Panc1 (cell line): Measurements from ENCODE around the gene TBC1D22A.

Source experiments
- CTCF ChIP-seq: fragments of 450-650 bp; IDR thresholded peaks from 2 replicates; pipeline ENCODE4 v1.5.1; 2017; ENCODE audit warnings: mild to moderate bottlenecking
- POLR2AphosphoS5 ChIP-seq: IDR thresholded peaks from 2 replicates; pipeline ENCODE4 v1.6.1; 2012; ENCODE audit warnings: mild to moderate bottlenecking, low read depth, low read length, moderate library complexity

GRCh38 chr22:47034905-47035419 is 272.5 kb downstream of the TBC1D22A start:
- TF ChIP-seq CTCF = no peak
- TF ChIP-seq POLR2AphosphoS5 = no peak
